Thoracic aorta endothelial cell (primary cell): Measurements from ENCODE around the gene MFN2. TPM values are rescaled to one million over a fixed set of nuclear protein-coding genes. Genes with fewer than 3 reads are reported as not detected.

ENCODE experiments used
- small RNA-seq: library from RNA; depleted of rRNA; stranded (forward); fragments of <200 nt; gene quantifications from one replicate; pipeline ENCODE3, GENCODE V24; 2012
- total RNA-seq: library from RNA; depleted of rRNA; stranded (reverse); fragments of >200 nt; gene quantifications from 2 replicates; pipeline ENCODE4 v1.2.3, GENCODE V29; 2012

The MFN2 gene
- 68.8 and 72.4 TPM in 2 replicates for total RNA-seq

GRCh38 chr1:11979851-11980675 lies at the start of gene MFN2:
MFN2 (plus strand) TSS chr1:11980444; CDS start chr1:11989169, 8,725 bp downstream.

GRCh38 chr1:11934302-11935056 lies 45.8 kb upstream of the MFN2 start, which contains the start of gene PLOD1:
PLOD1 (plus strand) TSS chr1:11934717; CDS start chr1:11934780, 63 bp downstream.

Small RNAs within 50 kb of the gene (small RNA-seq; reads per million reads assigned to genes)
- gene AL096840.1 = not detected
- not detected for gene MIR6729
- not detected for gene RF00019
- not detected for gene RN7SL649P

Other genes with a start within 250 kb of the MFN2 start
- gene AGTRAP, start 244.3 kb upstream of the MFN2 start, total RNA-seq = 31.9 and 46.9 TPM in 2 replicates
- 0.29 TPM in 1 of 2 replicates, not detected in the other for gene C1orf167, start 218.3 kb upstream of the MFN2 start, total RNA-seq
- 20.7 and 21.7 TPM in 2 replicates for gene MTHFR, start 174.5 kb upstream of the MFN2 start, total RNA-seq
- 15.4 and 22.4 TPM in 2 replicates for gene CLCN6, start 174.3 kb upstream of the MFN2 start, total RNA-seq
- gene NPPA, start 132.7 kb upstream of the MFN2 start, total RNA-seq = not detected in 2 replicates
- not detected in 2 replicates for gene NPPB, start 121.5 kb upstream of the MFN2 start, total RNA-seq
- 71.8 and 77.6 TPM in 2 replicates for gene KIAA2013, start 54.0 kb upstream of the MFN2 start, total RNA-seq
- gene PLOD1, start 45.7 kb upstream of the MFN2 start, total RNA-seq = 260 and 302 TPM in 2 replicates
- gene MIIP, start 39.1 kb downstream of the MFN2 start, total RNA-seq = 19.5 and 31.9 TPM in 2 replicates
- under 0.01 and 0.22 TPM in 2 replicates for gene TNFRSF8, start 82.9 kb downstream of the MFN2 start, total RNA-seq
- 28.1 and 30.5 TPM in 2 replicates for gene TNFRSF1B, start 186.5 kb downstream of the MFN2 start, total RNA-seq
- gene VPS13D, start 249.6 kb downstream of the MFN2 start, total RNA-seq = 46.2 and 48.3 TPM in 2 replicates